HG03457 (cell line): ENCODE measurements around the gene RSPO1.

ENCODE experiments used
- ATAC-seq: cut with Tn5 transposase; IDR thresholded peaks from one replicate; pipeline ENCODE4 v1.9.1; 2021; ENCODE audit warnings: moderate number of reproducible peaks; ENCODE audit not compliant: unreplicated experiment

Gene RSPO1

GRCh38 chr1:37574834-37575480, 59.7 kb downstream of the RSPO1 start:
- no peak for ATAC-seq

GRCh38 chr1:37570528-37571334, 64.0 kb downstream of the RSPO1 start:
- no peak for ATAC-seq

DNA sequence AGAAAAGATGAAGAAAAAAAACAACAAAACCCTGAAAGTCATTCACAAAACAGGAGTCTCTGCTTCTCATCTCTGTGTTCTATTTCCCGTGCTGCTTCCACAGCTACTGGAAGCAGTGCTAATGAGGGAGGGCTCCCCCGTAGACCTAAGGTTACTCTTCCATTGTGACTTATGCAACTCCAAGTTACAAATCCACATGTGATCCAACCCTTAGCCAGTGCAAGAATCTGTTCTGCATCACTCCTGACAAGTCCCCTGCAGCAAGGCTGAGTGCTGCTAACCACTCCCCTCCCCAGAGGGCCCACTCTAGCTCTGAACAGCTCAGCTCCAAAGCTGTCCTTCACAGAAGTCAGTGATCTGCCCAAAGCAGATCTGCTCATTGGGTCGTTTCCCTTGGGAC, 67.7 kb downstream of the RSPO1 start:
- ATAC-seq, result no peak

DNA sequence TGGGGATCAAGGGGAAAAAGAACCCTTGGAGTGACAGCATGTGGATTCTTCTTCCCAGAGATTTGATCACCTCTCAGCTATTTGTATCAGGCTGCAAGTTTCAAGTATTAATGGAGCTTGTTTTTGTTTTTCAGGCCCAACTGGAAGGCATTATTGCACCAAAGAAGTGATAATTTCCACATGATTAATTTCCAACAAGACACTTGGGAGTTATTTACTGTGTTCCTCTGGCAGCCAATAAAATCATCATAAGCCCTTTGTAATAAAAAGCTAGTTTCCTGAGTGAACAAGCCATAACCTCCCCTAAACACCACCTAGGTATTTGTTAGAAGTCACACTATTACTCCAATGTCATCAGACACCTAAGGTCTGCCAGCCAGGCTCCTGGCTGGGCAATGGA, 69.8 kb downstream of the RSPO1 start:
- ATAC-seq, result no peak

DNA sequence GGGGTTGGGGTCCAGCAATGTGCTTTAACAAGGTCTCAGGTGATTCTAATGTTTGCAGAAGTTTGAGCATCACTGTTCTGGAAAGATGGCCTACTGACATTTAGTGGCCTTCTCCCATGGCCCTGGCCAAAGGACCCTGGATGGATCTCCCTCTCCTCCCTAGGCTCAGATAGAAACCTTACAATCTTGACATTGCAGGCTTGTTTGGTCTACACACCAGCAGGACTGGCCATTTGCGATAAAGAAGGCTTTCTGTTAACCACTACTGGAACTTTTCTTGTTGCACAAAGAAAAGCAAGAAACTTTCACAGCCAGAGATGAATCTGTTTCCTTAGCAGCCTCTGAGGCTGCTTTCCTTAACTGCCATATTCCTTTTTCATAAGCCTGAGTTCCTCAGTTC, 71.7 kb downstream of the RSPO1 start:
- no peak for ATAC-seq
